GM19351 (cell line): ENCODE data around the gene PROSER2.
"Not testable (repeated sequence)": the region's sequence is repeated elsewhere in the genome, so short reads cannot be mapped to it uniquely, and the experiment has no call there.

ENCODE experiments used
- ATAC-seq: cut with Tn5 transposase; IDR thresholded peaks from one replicate; pipeline ENCODE4 v1.9.1; 2021; ENCODE audit warnings: mild to moderate bottlenecking, moderate library complexity; ENCODE audit not compliant: unreplicated experiment

The PROSER2 gene

DNA sequence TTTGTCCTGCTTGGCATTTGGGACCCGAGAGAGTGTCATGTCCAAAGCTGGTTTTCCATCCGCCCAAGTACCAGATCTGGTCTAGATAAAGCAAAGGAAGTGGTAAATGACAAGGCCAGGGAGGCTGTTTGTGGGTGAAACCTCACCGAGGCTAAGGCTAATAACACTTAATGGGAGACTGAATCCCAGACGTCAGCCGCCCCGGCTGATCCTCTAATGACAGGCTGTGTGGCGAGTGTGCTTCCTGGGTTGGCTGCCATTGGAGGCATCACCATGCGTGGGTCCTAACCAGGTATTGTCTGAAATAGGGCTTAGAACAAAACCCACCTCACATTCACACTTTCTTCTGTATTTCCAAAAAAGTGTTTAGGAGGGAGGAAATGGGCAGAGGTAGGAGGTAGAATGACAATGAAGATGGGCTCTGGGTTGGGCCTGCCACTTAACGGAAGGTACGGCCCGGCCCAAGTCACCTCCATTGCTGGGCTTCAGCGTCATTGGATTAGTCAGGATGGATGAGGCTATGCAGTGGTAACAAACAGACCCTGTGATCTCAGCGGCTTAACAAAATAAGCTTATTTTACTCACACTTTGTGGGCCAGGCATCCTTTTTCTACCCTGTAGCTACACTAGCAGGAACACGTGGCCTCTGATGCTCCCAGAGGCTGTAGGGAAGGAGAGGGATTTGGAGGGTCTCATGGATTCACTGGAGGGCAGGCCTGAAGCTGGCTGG, 59.7 kb downstream of the PROSER2 start:
- ATAC-seq, result no peak

DNA sequence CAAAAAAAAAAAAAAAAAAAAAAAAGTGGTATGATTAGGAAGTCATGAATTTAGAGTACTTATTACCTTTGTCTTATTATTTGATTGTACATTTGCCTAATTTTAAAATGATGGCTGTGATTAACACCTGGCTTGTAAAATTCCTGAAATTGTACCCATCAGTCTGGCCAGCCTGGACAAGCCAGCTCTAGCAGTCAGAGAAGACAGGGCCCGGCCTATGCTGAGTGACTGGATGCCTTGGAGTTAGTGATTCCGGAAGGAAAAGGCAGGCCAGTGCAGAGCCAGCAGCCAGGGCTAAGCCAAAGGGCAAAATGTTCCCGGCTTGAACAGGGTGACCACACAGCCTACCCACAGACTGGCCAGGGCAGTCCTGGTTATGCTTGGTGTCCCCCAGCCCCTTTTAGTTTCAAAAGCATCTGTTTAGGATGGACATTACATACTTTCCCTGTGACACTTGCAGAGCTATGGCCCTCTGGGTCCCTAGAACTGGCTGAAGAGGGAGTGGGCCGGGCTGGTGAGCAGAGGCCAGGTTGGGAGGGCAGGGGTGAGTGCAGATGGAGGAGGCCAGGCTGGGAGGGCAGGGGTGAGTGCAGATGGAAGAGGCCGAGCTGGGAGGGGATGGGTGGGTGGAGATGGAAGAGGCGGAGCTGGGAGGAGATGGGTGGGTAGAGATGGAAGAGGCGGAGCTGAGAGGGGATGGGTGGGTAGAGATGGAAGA, 61.7 kb downstream of the PROSER2 start:
- no peak for ATAC-seq

DNA sequence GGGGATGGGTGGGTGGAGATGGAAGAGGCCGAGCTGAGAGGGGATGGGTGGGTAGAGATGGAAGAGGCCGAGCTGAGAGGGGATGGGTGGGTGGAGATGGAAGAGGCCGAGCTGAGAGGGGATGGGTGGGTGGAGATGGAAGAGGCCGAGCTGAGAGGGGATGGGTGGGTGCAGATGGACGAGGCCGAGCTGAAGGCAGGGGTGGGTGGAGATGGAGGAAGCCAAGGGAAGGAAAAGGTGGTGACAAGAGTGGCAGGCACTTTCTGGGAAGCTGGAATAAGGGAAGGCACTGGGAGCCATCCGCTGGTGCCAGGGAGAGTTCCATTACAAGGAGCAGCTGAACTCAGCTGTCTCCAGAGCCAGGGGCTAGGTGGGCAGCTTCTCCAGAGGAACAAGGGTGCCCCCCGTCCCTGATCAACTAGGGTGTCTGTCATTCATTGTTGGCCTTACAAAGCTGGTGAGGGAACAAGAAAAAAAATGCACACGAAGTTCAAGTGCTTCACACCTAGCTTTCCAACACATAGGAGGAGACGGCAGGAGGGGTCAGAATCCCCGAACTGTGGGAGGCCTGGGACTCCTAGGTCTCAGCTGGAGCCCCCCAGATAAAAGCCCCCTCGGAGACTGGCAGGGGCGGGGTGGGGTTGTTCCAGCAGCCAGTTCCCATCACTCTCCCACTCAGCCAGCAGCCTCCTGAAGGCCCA, 62.4 kb downstream of the PROSER2 start:
- no peak for ATAC-seq

DNA sequence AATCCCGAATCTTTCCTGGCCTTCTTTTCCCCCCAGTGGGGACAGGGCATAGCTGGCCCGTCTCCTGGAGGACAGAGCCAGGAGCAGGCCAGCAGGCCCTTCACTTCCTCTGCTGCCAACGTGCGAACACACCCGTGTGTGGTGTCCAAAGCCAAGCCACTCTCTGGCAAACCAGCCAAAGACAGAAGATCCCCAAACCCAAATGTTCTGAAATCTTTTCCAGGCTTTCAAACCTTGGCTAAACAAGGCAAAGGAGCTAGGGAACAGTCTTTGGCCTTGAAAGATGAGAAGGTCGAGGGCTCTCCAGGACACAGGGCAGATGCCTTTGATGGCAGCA, 63.0 kb downstream of the PROSER2 start:
- no peak for ATAC-seq

DNA sequence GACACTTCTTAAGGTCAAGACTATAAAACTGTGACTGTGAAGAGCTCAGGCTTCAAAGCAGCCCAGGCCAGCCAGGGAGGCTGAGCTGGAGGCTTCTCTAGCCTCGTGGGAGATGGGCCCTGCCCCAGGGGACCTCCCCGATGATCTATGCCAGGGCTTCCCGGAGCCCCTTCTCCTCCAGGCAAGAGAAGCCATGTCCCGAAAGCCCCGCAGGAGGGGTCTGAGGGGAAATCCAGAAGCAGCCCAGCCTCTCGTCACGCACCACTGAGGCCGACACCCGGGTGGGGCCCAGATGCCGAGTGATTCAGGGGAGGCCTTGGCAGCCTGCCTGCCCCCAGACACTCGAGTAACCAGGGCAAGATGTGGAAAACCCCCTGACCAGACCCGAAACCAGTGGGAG, 63.7 kb downstream of the PROSER2 start:
- no peak for ATAC-seq

DNA sequence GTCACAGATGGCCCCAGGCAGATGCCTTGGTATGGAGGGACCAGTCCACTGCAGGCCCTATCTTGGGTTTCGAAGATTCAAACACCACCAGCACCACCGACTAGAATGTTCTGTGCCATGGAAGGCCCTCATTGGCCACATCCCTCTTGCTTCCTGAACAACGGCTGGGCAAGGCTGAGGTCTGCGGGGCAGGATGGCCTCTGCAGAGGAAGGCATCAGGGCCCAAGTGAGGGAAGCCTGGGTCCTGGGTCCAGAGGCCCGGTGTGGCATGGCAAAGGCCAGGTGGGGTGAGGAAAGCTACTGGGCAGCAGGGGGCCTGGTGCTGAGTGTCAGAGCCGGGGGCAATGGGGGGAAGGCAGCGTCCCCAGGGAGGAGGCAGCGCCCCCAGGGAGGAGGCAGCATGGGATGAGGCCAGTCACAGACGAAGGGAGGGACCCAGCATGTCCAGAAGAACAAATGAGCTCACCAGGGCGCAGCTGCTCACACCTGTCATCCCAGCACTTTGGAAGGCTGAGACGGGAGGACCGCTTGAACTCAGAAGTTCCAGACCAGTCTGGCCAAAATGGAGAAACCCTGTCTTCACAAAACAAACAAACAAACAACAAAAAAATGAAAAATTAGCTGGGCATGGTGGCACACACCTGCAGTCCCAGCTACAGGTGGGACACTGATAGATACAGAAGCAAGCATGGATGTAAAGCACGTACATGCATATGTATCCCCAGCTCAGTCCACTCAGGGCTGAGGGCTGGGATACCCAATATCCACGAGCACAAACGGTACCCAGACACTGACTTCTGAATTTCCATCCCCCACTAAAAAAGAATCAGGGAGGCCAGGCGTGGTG, 64.4 kb downstream of the PROSER2 start:
- no peak for ATAC-seq

DNA sequence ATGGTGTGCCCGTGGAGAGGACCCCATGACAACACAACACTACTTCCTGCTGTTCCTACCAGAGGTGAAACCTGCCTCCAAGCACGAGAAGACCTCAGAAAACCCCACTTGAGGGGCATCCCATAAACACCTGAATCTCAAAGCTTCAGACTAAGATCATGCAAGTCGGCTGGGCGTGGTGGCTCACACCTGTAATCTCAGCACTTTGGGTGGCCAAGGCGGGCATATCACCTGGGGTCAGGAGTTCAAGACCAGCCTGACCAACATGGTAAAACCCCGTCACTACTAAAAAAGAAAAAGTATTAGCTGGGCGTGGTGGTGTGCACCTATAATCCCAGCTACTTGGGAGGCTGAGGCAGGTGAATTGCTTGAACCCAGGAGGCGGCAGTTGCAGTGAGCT, 66.1 kb downstream of the PROSER2 start:
- ATAC-seq, result not testable (repeated sequence)

DNA sequence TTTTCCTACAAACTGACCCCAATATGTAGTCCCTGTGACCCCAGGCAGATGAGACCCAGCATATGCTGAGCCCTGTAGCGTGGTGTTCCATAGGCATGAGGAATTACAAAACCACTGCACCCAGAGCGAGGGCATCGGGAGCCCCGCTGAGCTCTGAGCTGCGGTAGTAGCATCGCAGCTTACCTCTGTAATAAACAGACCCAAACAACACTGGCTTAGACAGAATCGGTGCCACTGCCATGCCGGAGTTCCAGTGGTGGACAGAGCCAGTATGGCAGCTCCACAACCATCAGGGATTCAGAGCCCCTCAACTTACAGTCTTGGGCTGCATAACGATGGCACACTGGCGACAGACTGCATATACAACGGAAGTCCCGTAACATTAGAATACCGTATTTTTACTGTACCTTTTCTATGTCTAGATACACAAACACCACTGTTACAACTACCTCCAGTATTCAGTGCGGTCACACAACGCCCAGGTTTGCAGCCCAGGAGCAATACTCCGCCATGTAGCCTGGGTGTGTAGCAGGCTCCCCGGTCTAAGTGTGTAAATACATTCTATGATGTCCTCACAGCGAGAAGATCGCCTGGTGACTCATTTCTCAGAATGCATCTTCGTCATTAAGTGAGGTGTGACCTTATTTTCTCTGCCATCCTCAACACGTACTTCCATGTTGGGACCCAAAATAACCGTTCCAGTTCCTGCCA, 68.8 kb downstream of the PROSER2 start:
- ATAC-seq, result no peak

DNA sequence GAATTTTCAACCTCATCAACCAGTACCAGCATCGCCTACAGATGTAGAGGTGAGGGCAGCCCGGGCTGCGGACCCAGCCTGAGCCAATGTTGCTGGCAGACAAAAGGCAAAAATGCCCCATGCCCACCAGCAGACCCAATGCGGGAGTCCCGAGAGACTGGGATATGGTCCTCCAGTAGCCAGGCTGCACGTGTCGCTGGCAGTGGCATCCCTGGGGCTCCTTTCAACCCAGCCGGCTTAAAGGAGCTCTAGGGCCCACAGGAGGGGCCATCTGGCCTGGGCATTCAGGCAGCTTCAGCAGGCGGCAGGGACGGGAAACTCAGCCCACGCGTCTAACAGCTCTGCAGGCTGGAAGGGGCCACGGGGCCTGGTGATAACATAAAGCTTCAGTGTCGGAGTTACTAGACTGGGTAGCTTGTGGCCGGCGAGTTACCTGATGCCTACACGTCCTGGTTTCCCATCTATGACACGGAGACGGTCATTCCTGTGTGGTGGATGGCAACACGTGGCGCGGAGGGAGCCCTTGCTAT, 70.7 kb downstream of the PROSER2 start:
- ATAC-seq, result no peak

DNA sequence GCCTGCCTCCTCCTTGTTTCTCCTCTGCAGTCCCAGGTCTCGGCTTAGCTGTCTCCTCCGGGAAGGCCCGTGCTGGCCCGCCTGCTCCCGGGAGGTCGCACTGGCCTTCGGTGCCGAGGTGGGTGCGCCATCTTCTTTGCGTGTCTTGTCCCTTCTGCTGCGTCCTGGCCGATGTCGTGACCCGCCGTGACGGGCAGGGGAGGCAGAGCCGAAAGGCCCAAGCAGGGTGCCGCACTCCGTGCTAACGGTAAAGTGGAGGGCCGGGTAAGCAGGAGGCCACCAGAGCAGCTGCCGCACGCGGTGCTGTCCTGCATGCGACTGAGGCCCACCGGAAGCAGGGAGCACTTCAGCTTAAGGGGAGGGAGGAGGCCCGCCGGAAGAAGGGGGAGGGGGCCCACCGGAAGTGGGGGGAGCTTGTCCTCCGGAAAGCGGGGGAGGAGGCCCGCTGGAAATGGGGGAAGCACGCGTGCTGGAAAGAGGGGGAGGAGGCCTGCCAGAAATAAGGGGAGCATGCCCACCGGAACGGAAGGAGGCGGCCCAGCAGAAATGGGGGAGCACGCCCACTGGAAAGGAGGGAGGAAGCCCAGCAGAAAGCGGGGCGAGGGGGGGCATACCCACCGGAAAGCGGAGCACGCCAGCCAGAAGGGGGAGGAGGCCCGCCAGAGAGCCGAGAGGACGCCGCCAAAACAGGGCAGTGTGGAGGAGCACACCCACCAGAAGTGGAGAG, 71.4 kb downstream of the PROSER2 start:
- ATAC-seq, result no peak

DNA sequence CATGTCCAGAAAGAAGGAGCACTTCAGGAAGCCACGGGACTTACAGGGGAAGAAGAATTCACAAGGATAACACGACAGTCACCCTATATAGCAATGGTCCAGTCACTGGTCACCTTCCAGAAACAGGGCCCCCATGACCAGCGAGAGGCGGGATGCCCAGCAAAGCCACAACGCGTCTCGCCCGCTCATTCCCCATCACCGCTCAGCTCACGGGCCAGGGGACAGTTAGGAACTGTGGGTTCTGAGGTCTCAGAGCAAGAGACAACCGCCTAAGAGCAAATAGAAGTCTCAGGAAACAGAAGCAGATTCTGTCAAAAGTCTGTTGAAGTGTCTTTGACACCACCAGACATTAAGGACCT, 71.9 kb downstream of the PROSER2 start:
- no peak for ATAC-seq

DNA sequence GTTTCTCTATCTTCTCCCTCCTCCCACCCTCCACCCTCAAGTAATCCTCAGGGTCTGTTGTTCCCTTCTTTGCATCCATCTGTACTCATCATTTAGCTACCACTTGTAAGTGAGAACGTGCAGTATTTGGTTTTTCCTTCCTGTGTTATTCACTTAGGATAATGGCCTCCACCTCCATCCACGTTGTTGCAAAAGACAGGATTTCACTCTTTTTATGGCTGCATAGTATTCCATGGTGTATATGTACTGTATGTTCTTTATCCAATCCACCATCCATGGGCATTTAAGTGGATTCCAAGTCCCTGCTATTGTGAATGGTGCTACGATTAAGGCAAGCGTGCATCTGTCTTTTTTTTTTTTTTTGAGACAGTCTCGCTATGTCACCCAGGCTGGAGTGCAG, 72.4 kb downstream of the PROSER2 start:
- no peak for ATAC-seq

DNA sequence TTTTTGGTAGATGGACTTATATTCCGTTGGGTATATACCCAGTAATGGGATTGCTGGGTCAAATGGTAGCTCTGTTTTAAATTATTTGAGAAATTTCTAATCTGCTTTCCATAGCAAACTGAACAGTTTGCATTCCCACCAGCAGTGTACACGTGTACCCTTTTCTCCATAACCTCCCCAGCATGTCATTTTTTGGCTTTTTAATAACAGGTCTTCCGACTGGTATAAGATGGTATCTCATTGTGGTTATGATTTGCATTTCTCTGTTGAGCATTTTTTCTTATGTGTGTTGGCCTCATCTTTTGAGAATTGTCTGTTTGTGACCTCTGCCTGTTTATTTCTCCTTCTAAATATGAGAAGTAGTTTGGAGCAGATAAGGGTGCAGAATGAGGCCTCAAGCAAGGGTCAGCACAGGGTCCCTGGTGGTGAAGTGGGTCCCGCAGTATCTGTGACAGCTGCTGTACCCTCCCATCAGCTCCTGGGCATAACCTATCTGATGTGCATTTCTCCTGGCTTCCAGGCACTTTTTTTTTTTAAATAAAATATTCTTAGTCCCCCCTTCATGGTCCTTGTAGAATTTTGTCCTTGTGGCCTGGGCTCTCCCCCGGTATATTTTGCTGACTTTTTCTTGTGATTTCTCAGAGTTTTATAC, 73.5 kb downstream of the PROSER2 start:
- no peak for ATAC-seq

DNA sequence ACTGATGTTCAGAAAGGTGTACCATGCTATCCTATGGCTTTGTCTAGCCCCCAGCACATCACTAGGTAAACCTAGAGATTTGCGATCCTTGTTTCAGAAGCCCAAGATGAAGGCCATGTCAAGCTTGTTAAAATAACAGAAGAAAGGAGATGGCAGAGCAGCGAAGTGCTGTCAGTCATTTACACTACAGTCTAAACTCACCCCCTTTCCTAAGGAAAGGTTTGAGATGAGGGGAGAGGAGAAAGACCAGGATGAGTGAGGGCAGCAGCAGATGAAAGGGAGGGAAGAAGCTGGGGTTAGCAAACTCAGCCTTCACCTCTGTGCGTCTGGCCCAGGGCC, 74.8 kb downstream of the PROSER2 start:
- no peak for ATAC-seq

DNA sequence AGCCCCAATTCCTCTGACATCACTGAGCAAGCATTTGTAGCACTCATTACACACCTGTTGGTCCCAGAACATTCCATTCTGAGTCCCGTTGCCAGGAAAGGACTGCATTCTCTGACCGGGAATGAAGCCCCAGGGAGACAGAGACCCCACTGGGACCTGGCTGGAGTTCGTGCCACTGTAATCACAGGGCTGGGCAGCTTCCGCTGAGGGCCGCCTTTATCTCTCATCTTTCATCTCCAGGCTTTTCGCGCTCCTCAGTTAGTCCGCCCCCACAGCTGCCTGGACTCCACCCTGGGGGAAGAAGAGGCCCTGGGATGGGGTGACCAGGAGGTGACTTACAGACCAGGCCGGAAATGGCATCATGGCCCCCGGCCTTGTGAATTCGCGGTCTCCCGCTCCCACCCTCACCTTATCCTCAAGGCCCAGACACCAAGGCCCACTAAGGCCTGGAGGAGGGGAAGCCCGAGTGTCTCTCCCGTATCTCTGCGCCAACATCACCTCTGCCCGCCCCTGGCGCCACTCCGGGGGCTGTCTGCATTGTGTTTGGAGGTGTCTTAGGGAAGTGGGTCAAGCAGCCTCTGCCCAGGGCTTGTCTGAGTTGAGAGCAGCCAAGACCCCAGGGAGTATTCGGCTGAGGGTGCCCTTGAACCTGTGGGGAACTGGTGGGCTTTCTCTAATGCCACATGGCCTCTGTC, 75.4 kb downstream of the PROSER2 start:
- ATAC-seq, result no peak

DNA sequence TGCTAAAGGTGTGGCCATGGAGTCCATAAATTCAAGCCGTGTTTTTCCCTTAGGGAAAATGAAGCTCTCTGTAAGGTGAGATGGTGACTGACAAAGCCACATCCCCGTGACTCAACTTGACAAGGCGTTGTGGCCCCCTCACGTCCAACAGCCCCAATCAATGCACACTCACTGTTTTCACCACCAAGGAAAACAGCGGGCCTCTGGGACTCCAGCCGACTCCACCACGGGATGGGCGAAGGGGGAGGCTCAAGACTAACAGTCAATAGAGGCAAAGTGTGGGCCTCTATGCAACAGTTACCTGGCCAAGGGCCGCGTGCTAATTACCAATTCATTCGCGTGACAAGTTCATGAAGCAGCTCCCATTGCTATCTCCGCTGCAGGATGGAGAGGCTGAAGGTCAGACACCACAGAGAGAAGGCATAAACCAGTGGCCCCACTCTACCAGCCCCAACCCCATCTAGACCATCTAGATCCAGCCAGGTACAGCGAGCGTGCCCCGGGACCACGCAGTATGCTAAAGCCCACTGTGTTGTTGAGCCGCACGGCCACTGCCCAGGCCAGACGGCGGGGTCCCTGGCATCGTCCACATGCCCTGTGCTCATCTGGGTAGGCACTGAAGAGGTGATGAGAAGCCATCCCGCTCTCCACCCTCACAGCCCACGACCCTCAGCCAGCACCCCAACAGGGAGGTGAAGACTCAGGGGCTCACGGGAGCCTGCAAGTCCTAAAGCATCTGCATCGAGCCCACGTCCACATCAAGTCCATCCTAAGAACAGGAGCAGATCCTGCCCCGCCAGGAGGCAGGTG, 76.1 kb downstream of the PROSER2 start:
- no peak for ATAC-seq

DNA sequence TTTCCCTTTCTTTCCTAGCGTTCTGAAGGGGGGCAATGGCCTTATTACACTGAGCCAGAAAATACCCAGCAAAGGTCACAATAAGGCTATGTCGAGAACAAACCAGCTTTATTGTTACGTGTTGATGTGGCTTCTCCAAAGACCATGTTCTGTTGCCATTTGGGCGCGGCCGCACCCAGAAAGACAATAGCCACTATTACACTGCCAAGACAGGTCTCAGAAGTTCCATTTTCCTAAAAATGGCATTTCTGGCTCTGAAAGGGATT, 77.8 kb downstream of the PROSER2 start:
- no peak for ATAC-seq

DNA sequence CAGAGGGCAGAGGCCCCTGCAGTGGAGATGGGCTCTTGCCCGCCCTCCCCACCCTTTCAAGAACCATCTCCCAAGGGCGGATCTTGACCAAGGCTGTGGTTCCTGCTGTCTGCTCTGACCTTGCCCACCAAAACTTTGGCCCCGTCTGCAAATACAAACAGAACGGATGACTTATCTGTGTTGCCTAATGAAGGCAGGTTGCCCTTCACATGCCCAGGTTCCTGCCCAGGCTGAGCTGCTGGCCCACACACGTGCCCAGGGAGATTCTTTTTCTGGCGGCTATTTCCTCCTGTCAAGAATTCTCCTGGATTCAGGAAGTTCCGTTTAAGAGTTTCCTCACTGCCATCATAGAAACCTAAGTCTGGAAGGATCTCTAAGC, 78.3 kb downstream of the PROSER2 start:
- no peak for ATAC-seq
